ENCODE data around the gene GLRA3. TPM values are rescaled to one million over a fixed set of nuclear protein-coding genes. Genes with fewer than 3 reads are reported as not detected.

The GLRA3 gene
- not detected for total RNA-seq (2013)
- polyA plus RNA-seq (not detected), polyA minus RNA-seq (not detected in 2 replicates), total RNA-seq (0 to 3.6 (median 0.08) reads per million in 11 experiments)

DNA sequence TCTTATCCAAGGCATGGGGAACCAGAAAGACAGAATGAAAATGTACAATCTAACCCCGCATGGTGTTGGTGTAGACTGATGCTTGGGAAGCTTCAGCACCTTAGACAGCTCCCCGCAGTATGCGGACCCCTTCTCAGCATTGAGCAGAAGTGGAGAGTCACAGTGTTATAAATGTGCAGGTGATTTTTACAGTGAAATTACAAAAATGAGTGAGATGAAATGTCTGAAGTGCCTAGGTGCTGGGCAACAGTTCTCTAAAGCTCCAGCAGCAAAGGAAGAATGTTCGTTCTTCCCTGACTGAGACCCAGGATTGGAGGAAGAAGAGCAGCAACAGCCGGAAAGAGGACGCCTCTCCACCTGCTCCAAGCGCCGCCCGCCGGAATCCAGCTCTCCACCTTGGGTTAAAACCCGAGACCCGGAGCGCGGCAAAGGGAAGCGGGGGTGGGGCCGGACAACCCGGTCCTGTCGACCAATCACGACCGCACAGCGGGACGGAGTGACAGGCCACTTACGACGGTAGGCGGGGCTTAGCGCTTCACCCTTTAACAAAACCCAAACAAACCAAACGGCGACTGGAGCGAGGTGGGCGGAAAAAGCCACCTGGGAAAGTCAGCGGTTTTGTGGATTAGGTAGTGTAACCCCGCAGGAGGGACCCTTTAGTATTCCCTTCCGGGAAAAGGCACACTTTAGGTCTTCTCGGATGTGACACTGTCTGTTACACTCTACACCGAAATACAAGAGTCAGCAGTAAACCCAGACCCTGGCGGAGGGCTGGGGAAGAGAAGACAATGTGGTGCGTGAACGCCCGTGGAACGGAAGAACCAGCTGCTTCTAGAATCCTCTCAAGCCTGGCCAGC, at the start of gene GLRA3:
GLRA3 (minus strand) TSS at position 403 of the 857 bp plus-strand sequence. CDS start 436 bp downstream, outside the sequence.
- Mint-ChIP-seq H3K9me3 (peaks cover 0 to 12% (median 4%) of the 10 kb centered on the region in 7 donors), H3K27me3 (ENCODE audit: low read depth in 3 of 3) (peaks cover 6 to 20% (median 11%) of the 10 kb centered on the region in 3 donors), H3K4me1 (no peaks in the 10 kb centered on the region), H3K27ac (no peak within 1 kb of the TSS), H3K36me3 (no peaks in the 10 kb centered on the region), H3K4me3 (peak within 1 kb of the TSS; percentile 1 to 48)
- intact Hi-C loops (cut with micrococcal nuclease) = no loop called here
- 4% methylated on average over 18 of the region's 40 CpGs for WGBS (ENCODE audit: insufficient coverage)
- Histone ChIP-seq H3K4me3 (replicated peaks in 1 of 3; ENCODE audit: low read depth in 2 of 3, low read length in 3 of 3) (no peak within 1 kb of the TSS), H3K4me2 (replicated peaks; ENCODE audit: extremely low read depth, low read length, poor library complexity, severe bottlenecking) (no peak within 1 kb of the TSS), H3K4me1 (ENCODE audit: control insufficient read depth in 1 of 2, insufficient read depth in 2 of 2, low read length in 2 of 2) (no peaks in the 10 kb centered on the region), H4K20me1 (ENCODE audit: insufficient read depth, low read length) (no peaks in the 10 kb centered on the region), H3K9me3 (replicated peaks in 1 of 2; ENCODE audit: control insufficient read depth in 1 of 2, insufficient read depth in 1 of 2, low read length in 2 of 2) (peaks cover 0 to 5% of the 10 kb centered on the region in 2 donors), H3K9ac (ENCODE audit: insufficient read depth, low read length, poor library complexity, severe bottlenecking) (no peak within 1 kb of the TSS), H2AFZ (ENCODE audit: insufficient read depth, low read depth, low read length, poor library complexity, severe bottlenecking) (no peak within 1 kb of the TSS), H3K79me2 (ENCODE audit: insufficient read depth, low read length) (no peaks in the 10 kb centered on the region), H3K36me3 (replicated peaks in 1 of 2; ENCODE audit: control insufficient read depth in 1 of 2, insufficient read depth in 2 of 2, low read length in 2 of 2) (no peaks in the 10 kb centered on the region), H3K27ac (ENCODE audit: low read depth in 1 of 2, low read length in 2 of 2) (no peak within 1 kb of the TSS), H3K27me3 (ENCODE audit: control insufficient read depth in 2 of 2, insufficient read depth in 2 of 2, low read length in 2 of 2) (peaks cover 2 to 18% of the 10 kb centered on the region in 2 donors)
- no peak for DNase-seq
- TF ChIP-seq, protein P1, sequence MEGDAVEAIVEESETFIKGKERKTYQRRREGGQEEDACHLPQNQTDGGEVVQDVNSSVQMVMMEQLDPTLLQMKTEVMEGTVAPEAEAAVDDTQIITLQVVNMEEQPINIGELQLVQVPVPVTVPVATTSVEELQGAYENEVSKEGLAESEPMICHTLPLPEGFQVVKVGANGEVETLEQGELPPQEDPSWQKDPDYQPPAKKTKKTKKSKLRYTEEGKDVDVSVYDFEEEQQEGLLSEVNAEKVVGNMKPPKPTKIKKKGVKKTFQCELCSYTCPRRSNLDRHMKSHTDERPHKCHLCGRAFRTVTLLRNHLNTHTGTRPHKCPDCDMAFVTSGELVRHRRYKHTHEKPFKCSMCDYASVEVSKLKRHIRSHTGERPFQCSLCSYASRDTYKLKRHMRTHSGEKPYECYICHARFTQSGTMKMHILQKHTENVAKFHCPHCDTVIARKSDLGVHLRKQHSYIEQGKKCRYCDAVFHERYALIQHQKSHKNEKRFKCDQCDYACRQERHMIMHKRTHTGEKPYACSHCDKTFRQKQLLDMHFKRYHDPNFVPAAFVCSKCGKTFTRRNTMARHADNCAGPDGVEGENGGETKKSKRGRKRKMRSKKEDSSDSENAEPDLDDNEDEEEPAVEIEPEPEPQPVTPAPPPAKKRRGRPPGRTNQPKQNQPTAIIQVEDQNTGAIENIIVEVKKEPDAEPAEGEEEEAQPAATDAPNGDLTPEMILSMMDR (IDR thresholded peaks at IDR 0.05) = no peak

DNA sequence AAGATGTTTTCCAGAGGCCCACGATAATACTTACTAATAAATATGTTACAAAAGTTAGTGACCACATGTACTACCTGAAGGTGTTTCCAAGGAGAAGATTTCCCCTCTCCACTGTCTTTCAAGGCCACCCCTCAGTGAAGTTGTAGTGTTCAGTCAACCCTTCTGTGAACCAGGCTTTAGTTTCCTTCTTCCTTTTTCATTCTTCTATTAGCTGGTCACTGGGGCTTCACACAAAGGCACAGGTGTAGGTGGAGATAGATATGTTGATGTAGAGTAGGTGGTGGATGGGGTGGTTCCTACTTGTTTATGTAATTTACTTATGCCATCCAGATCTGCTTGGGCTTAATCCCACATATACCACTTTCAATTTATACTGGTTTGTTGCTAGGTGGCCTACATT, 45.9 kb upstream of the GLRA3 start:
- TF ChIP-seq, protein P1 (IDR thresholded peaks at IDR 0.05) = no peak
- no peaks in the 10 kb centered on the region for H3K36me3 ChIP-seq (replicated peaks in 1 of 2; ENCODE audit: control insufficient read depth in 1 of 2, insufficient read depth in 2 of 2, low read length in 2 of 2)
- Mint-ChIP-seq H3K4me1 (no peaks in the 10 kb centered on the region), H3K4me3 (no peak overlapping the region), H3K27me3 (ENCODE audit: low read depth in 3 of 3) (no peaks in the 10 kb centered on the region), H3K27ac (no peak overlapping the region), H3K9me3 (no peaks in the 10 kb centered on the region), H3K36me3 (no peaks in the 10 kb centered on the region)
- intact Hi-C loops (cut with micrococcal nuclease) = no loop called here
- no peak overlapping the region for H3K4me2 ChIP-seq (replicated peaks; ENCODE audit: extremely low read depth, low read length, poor library complexity, severe bottlenecking)
- no CpG with 5 or more reads among the region's 1 CpG for WGBS (ENCODE audit: insufficient coverage)
- H3K79me2 ChIP-seq (ENCODE audit: insufficient read depth, low read length) = no peaks in the 10 kb centered on the region
- H2AFZ ChIP-seq (ENCODE audit: insufficient read depth, low read depth, low read length, poor library complexity, severe bottlenecking) = no peak overlapping the region
- H3K27me3 ChIP-seq (ENCODE audit: control insufficient read depth in 2 of 2, insufficient read depth in 2 of 2, low read length in 2 of 2) = no peaks in the 10 kb centered on the region
- H3K9ac ChIP-seq (ENCODE audit: insufficient read depth, low read length, poor library complexity, severe bottlenecking) = no peak overlapping the region
- no peak for DNase-seq
- H3K4me1 ChIP-seq (ENCODE audit: control insufficient read depth in 1 of 2, insufficient read depth in 2 of 2, low read length in 2 of 2) = no peaks in the 10 kb centered on the region
- no peaks in the 10 kb centered on the region for H4K20me1 ChIP-seq (ENCODE audit: insufficient read depth, low read length)
- no peaks in the 10 kb centered on the region for H3K9me3 ChIP-seq (replicated peaks in 1 of 2; ENCODE audit: control insufficient read depth in 1 of 2, insufficient read depth in 1 of 2, low read length in 2 of 2)
- H3K4me3 ChIP-seq (replicated peaks in 1 of 3; ENCODE audit: low read depth in 2 of 3, low read length in 3 of 3) = no peak overlapping the region
- H3K27ac ChIP-seq (ENCODE audit: low read depth in 1 of 2, low read length in 2 of 2) = no peak overlapping the region

Measured in CD14-positive monocyte (primary cell).